Panc1 (cell line): ENCODE data around the gene UBR3. TPM values are rescaled to one million over a fixed set of nuclear protein-coding genes. Genes with fewer than 3 reads are reported as not detected.
A peak's percentile ranks its signal among the peaks of the same experiment; 100 is the strongest.

ENCODE experiments used
- ATAC-seq: fragments of 200-7000 bp; cut with Tn5 transposase; 2 replicates; pipeline ENCODE4 v1.9.1; 2020; ENCODE audit warnings: mild to moderate bottlenecking, moderate library complexity
- BruUV-seq: library from RNA; stranded (reverse); fragments of 400-500 nt; replicated peaks from 2 replicates; lab custom pipeline; 2021; lab: Mats Ljungman, UMichigan
- CTCF ChIA-PET: fragments of 300-600 bp; sonication (Branson Sonifier 250); formaldehyde crosslinking; loops from one replicate; lab custom pipeline; 2022; ENCODE audit warnings: antibody characterized with exemption; lab: Charles Lee
- POLR2A ChIA-PET: fragments of 300-600 bp; sonication (Branson Sonifier 250); formaldehyde crosslinking; loops from one replicate; lab custom pipeline; 2022; ENCODE audit warnings: antibody characterized with exemption; lab: Charles Lee
- DNase-seq: peaks from one replicate; pipeline ENCODE4 v3.0.0-alpha.2; 2010; ENCODE audit warnings: low read depth, low spot score
- H3K27ac ChIP-seq: 2 replicates; pipeline ENCODE4 v1.5.1; 2011; ENCODE audit warnings: mild to moderate bottlenecking, low read length, inconsistent platforms
- H3K27me3 ChIP-seq: fragments of 200-500 bp; sonication (Bioruptor generic); 2 replicates; pipeline ENCODE4 v1.6.0; 2014; ENCODE audit warnings: low read length, inconsistent platforms; ENCODE audit not compliant: control insufficient read depth, insufficient read depth
- H3K36me3 ChIP-seq: fragments of 200-500 bp; sonication (Bioruptor generic); 2 replicates; pipeline ENCODE4 v1.5.1; 2014; ENCODE audit warnings: inconsistent platforms, mild to moderate bottlenecking, low read length, moderate library complexity; ENCODE audit not compliant: control insufficient read depth, insufficient read depth
- H3K4me1 ChIP-seq: 2 replicates; pipeline ENCODE4 v1.5.1; 2011; ENCODE audit warnings: inconsistent platforms, mild to moderate bottlenecking, low read length, moderate library complexity; ENCODE audit not compliant: control insufficient read depth, insufficient read depth
- H3K4me3 ChIP-seq, 2 experiments: 2 replicates each; pipeline ENCODE4 v1.5.1; 2011 to 2012; ENCODE audit warnings: low read depth in 2 of 2, low read length in 2 of 2, mild to moderate bottlenecking in 2 of 2, inconsistent platforms in 1 of 2, moderate library complexity in 1 of 2
- H3K9me3 ChIP-seq: fragments of 200-500 bp; sonication (Bioruptor generic); 2 replicates; pipeline ENCODE4 v1.5.1; 2014; ENCODE audit warnings: low read depth, mild to moderate bottlenecking, inconsistent platforms, low read length, moderate library complexity; ENCODE audit not compliant: control insufficient read depth, insufficient read depth
- POLR2AphosphoS5 ChIP-seq: IDR thresholded peaks from 2 replicates; pipeline ENCODE4 v1.6.1; 2012; ENCODE audit warnings: mild to moderate bottlenecking, low read depth, low read length, moderate library complexity
- SIN3A ChIP-seq: IDR thresholded peaks from 2 replicates; pipeline ENCODE4 v1.6.1; 2012; ENCODE audit warnings: low read depth, mild to moderate bottlenecking, low read length, moderate library complexity, borderline replicate concordance; ENCODE audit not compliant: insufficient read depth
- TCF7L2 ChIP-seq: IDR thresholded peaks from 2 replicates; pipeline ENCODE4 v1.6.1; 2011; ENCODE audit warnings: mild to moderate bottlenecking, low read depth, low read length, inconsistent platforms
- in situ Hi-C: cut with HindIII; loops from 2 replicates; pipeline ENCODE4 v1.10.0; 2016; ENCODE audit warnings: low sequenced_read_pairs, low pct_unique_long_range_greater_than_20kb
- intact Hi-C: fragments of 100-400 bp; cut with micrococcal nuclease; formaldehyde crosslinking; loops from one replicate; pipeline ENCODE4 v1.10.0; 2022; ENCODE audit not compliant: unreplicated experiment
- total RNA-seq: library from RNA; stranded (reverse); gene quantifications from one replicate; pipeline ENCODE4 v1.2.1, GENCODE V29; 2021; ENCODE audit not compliant: unreplicated experiment
- TF ChIP-seq, protein P1 (sequence below): fragments of 450-650 bp; IDR thresholded peaks from 2 replicates; pipeline ENCODE4 v1.5.1; 2017; ENCODE audit warnings: mild to moderate bottlenecking
- TF ChIP-seq, protein P2 (sequence below), 2 experiments: IDR thresholded peaks; 2 replicates each; pipeline ENCODE4 v1.6.1; 2011 to 2012; ENCODE audit warnings: low read depth in 2 of 2, control low read depth in 1 of 2, low read length in 1 of 2, mild to moderate bottlenecking in 1 of 2, moderate library complexity in 1 of 2; ENCODE audit not compliant: insufficient read depth in 1 of 2

UBR3 gene
- total RNA-seq, 1 experiment from 2014 or later, result 27.9 TPM

DNA sequence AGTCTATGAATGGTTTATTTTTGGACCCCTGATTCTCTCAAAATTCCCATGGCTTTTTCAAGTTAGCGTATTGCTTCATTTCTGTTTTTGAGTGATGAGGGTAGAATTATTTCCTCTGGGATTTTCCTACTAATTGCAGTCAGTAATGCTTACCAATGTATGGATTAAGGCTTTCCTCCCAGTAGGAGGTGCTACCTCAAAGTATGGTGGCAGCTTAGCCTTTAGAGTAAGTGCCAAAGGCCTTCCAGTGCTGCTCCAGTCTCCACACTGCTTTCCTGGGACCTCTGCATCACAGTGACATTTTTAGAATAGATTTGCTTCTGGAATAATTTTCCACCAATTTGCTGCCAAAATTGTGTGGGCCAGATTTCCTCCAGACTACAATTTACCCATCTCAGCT lies 44.7 kb upstream of the UBR3 start:
- H3K4me3 ChIP-seq, result no peak overlapping the region
- ATAC-seq, result no peak
- intact Hi-C loops (no loop called here), in situ Hi-C loops (no loop called here)
- no peaks in the 10 kb centered on the region for H3K4me1 ChIP-seq
- H3K27me3 ChIP-seq, result no peaks in the 10 kb centered on the region
- TF ChIP-seq, protein P1, sequence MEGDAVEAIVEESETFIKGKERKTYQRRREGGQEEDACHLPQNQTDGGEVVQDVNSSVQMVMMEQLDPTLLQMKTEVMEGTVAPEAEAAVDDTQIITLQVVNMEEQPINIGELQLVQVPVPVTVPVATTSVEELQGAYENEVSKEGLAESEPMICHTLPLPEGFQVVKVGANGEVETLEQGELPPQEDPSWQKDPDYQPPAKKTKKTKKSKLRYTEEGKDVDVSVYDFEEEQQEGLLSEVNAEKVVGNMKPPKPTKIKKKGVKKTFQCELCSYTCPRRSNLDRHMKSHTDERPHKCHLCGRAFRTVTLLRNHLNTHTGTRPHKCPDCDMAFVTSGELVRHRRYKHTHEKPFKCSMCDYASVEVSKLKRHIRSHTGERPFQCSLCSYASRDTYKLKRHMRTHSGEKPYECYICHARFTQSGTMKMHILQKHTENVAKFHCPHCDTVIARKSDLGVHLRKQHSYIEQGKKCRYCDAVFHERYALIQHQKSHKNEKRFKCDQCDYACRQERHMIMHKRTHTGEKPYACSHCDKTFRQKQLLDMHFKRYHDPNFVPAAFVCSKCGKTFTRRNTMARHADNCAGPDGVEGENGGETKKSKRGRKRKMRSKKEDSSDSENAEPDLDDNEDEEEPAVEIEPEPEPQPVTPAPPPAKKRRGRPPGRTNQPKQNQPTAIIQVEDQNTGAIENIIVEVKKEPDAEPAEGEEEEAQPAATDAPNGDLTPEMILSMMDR, result peak; percentile 26; the same call in 1 of the 2 replicates
- TF ChIP-seq POLR2AphosphoS5, result no peak
- TF ChIP-seq SIN3A, result no peak
- CTCF ChIA-PET, result no interaction called here
- H3K36me3 ChIP-seq, result no peaks in the 10 kb centered on the region
- H3K9me3 ChIP-seq, result no peaks in the 10 kb centered on the region
- DNase-seq, result no peak
- H3K27ac ChIP-seq, result no peak overlapping the region
- POLR2A ChIA-PET, result interaction anchor here (0.7 kb wide), 1 partner anchor 48 kb away, joined by 3 read pairs; no protein-coding TSS in a partner anchor
- BruUV-seq, result no TSS peak

DNA sequence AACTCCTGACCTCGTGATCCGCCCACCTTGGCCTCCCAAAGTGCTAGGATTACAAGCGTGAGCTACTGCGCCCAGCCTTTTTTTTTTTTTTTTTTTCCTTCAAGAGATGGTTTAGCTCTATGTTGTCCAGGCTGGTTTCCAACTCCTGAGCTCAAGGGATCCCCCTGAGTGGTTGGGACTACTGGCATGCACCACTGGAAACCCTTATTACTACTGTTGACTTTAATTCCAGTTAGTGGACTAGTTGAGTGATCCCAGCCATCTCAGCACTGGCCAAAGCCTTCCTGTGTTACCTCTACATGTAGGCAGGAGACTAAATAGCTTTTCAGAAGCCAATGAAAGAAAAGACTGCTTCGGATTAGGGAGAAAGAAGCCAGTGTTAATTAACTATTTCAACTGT lies 36.7 kb upstream of the UBR3 start:
- CTCF ChIA-PET, result interaction anchor here (0.6 to 1.2 kb wide), 3 partner anchors 124 to 338 kb away, joined by 3 to 10 read pairs (median 7); partner anchors contain the start of gene BBS5
- no peak overlapping the region for H3K4me3 ChIP-seq
- no peak overlapping the region for H3K27ac ChIP-seq
- H3K27me3 ChIP-seq, result 0 out of 2 replicates have a peak, but pooled peaks cover 3% of the 10 kb centered on the region
- no peaks in the 10 kb centered on the region for H3K9me3 ChIP-seq
- TF ChIP-seq, protein P1, result no peak
- TF ChIP-seq SIN3A (no peak), POLR2AphosphoS5 (no peak), TCF7L2 (no peak)
- TF ChIP-seq, protein P2, sequence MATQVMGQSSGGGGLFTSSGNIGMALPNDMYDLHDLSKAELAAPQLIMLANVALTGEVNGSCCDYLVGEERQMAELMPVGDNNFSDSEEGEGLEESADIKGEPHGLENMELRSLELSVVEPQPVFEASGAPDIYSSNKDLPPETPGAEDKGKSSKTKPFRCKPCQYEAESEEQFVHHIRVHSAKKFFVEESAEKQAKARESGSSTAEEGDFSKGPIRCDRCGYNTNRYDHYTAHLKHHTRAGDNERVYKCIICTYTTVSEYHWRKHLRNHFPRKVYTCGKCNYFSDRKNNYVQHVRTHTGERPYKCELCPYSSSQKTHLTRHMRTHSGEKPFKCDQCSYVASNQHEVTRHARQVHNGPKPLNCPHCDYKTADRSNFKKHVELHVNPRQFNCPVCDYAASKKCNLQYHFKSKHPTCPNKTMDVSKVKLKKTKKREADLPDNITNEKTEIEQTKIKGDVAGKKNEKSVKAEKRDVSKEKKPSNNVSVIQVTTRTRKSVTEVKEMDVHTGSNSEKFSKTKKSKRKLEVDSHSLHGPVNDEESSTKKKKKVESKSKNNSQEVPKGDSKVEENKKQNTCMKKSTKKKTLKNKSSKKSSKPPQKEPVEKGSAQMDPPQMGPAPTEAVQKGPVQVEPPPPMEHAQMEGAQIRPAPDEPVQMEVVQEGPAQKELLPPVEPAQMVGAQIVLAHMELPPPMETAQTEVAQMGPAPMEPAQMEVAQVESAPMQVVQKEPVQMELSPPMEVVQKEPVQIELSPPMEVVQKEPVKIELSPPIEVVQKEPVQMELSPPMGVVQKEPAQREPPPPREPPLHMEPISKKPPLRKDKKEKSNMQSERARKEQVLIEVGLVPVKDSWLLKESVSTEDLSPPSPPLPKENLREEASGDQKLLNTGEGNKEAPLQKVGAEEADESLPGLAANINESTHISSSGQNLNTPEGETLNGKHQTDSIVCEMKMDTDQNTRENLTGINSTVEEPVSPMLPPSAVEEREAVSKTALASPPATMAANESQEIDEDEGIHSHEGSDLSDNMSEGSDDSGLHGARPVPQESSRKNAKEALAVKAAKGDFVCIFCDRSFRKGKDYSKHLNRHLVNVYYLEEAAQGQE (IDR thresholded peaks at IDR 0.05; ENCODE audit: insufficient read depth in 1 of 2, low read depth in 2 of 2, low read length in 1 of 2), result no peak
- DNase-seq (no peak), ATAC-seq (no peak)
- no TSS peak for BruUV-seq
- POLR2A ChIA-PET, result no interaction called here
- H3K36me3 ChIP-seq, result no peaks in the 10 kb centered on the region
- in situ Hi-C loops, result no loop called here
- H3K4me1 ChIP-seq, result no peaks in the 10 kb centered on the region; the same call in 1 of the 2 replicates
- intact Hi-C loops, result no loop called here
